ENCODE data around the gene TRIM27. TPM values are rescaled to one million over a fixed set of nuclear protein-coding genes. Genes with fewer than 3 reads are reported as not detected.
"Not testable (repeated sequence)": the region's sequence is repeated elsewhere in the genome, so short reads cannot be mapped to it uniquely, and the experiment has no call there.

Gene TRIM27
- total RNA-seq = 100 to 1,000 TPM in 1 of 4 donors, 10 to 100 TPM in 3; 24.6 to 108 (median 48.7) TPM

- H3K36me3 ChIP-seq = no peaks in the 10 kb centered on the region
- peak; percentile 74 to 94 for TF ChIP-seq POLR2A (IDR thresholded peaks at IDR 0.05)
- peak in 3 of 4 experiments; percentile 9 to 29 (median 28) for TF ChIP-seq CTCF (IDR thresholded peaks at IDR 0.05)
- intact Hi-C loops (cut with DNase I; ENCODE audit: low total_unique reads) = no loop called here
- H3K27me3 ChIP-seq = no peaks in the 10 kb centered on the region
- DNase-seq = peak; percentile 84 to 89
- H3K4me3 ChIP-seq = peak within 1 kb of the TSS; percentile 61 to 94
- H3K9me3 ChIP-seq = no peaks in the 10 kb centered on the region
- peak within 1 kb of the TSS; percentile 90 to 91 for H3K27ac ChIP-seq
- peaks cover 0 to 6% of the 10 kb centered on the region in 2 donors for H3K4me1 ChIP-seq
Measured at GRCh38 chr6:28923318-28924102, at the start of gene TRIM27. Gene TRIM27 (minus strand): TSS chr6:28923985. CDS start chr6:28923632, 353 bp downstream.

GRCh38 chr6:28970056-28970455 lies 46.3 kb upstream of the TRIM27 start:
- H3K4me1 ChIP-seq; DNase-seq; H3K27me3 ChIP-seq; H3K27ac ChIP-seq; H3K4me3 ChIP-seq; intact Hi-C loops (cut with DNase I; ENCODE audit: low total_unique reads); H3K36me3 ChIP-seq; H3K9me3 ChIP-seq: not testable (repeated sequence)

DNA sequence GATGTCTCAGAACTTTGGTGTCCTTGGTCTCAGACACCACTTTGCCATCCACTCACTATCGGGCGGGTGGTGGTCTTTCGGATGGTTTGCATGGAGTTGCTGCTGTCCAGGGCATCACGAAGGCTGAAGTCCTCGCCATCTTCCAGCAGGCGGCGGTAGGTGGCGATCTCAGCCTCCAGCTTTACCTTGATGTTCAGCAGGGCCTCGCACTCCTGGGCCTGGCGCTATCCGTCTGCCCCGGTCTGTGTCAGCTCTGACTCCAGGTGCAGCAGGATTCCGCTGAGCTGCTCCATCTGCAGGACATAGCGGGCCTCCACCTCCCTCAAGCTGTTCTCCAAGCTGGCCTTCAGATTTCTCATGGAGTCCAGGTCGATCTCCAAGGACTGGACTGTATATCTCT lies 45.3 kb upstream of the TRIM27 start:
- no peak overlapping the region for H3K4me3 ChIP-seq
- TF ChIP-seq POLR2A (IDR thresholded peaks at IDR 0.05) (no peak), CTCF (IDR thresholded peaks at IDR 0.05) (no peak)
- no peaks in the 10 kb centered on the region for H3K27me3 ChIP-seq
- intact Hi-C loops (cut with DNase I; ENCODE audit: low total_unique reads) = no loop called here
- no peak overlapping the region for H3K27ac ChIP-seq
- DNase-seq = no peak
- H3K36me3 ChIP-seq = no peaks in the 10 kb centered on the region
- H3K4me1 ChIP-seq = no peaks in the 10 kb centered on the region
- H3K9me3 ChIP-seq = no peaks in the 10 kb centered on the region

DNA sequence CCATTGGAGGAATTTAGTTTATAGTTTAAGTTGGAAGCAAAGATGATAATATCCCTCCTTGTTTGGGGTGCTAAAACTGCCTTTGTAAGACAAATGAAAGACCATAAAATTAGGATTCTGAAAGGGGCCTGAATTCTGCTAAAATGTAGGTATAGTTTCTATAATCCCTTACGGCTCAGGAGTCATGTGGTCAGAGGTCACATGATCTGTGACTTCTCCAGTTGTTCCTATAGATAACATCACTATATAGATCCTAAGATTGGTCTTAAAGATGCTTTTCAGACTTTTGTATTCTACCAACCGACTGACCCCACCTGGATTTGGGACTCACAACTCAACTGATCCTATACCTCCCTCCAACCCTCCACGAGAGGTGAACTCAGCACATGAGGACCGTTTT lies 44.7 kb upstream of the TRIM27 start:
- DNase-seq = no peak
- H3K27ac ChIP-seq = no peak overlapping the region
- no peaks in the 10 kb centered on the region for H3K36me3 ChIP-seq
- H3K4me1 ChIP-seq = no peaks in the 10 kb centered on the region
- no peak for TF ChIP-seq CTCF (IDR thresholded peaks at IDR 0.05)
- no peak for TF ChIP-seq POLR2A (IDR thresholded peaks at IDR 0.05)
- H3K4me3 ChIP-seq = no peak overlapping the region
- no peaks in the 10 kb centered on the region for H3K27me3 ChIP-seq
- intact Hi-C loops (cut with DNase I; ENCODE audit: low total_unique reads) = no loop called here
- no peaks in the 10 kb centered on the region for H3K9me3 ChIP-seq

- Histone ChIP-seq H3K36me3 (no peaks in the 10 kb centered on the region), H3K4me3 (no peak overlapping the region), H3K27ac (no peak overlapping the region), H3K9me3 (no peaks in the 10 kb centered on the region), H3K4me1 (no peaks in the 10 kb centered on the region), H3K27me3 (no peaks in the 10 kb centered on the region)
- DNase-seq = no peak
- intact Hi-C loops (cut with DNase I; ENCODE audit: low total_unique reads) = no loop called here
- TF ChIP-seq CTCF (IDR thresholded peaks at IDR 0.05) (no peak), POLR2A (IDR thresholded peaks at IDR 0.05) (no peak)
Measured at GRCh38 chr6:28965706-28966105, 41.9 kb upstream of the TRIM27 start.
